Left cardiac atrium (tissue), 4 donors: Measurements from ENCODE around the gene SLAIN2. TPM values are rescaled to one million over a fixed set of nuclear protein-coding genes. Genes with fewer than 3 reads are reported as not detected.
A peak's percentile ranks its signal among the peaks of the same experiment; 100 is the strongest.
"Not testable (repeated sequence)": the region's sequence is repeated elsewhere in the genome, so short reads cannot be mapped to it uniquely, and the experiment has no call there.

Experiments
- ATAC-seq, 2 donors: fragments of 200-7000 bp; cut with Tn5 transposase; one replicate each; pipeline ENCODE4 v1.9.1; 2020; ENCODE audit warnings: mild to moderate bottlenecking in 2 of 2, moderate library complexity in 2 of 2
- DNase-seq: peaks from one replicate; pipeline ENCODE4 v3.0.0-alpha.2; 2020
- intact Hi-C, 2 donors: fragments of 100-400 bp; cut with DNase I; formaldehyde crosslinking; loops; one replicate each; pipeline versions ENCODE4 v1.14.1 to v1.15.1; 2022 to 2023
- total RNA-seq, 2 donors: library from RNA; stranded (reverse); fragmentation: NEBNext Ultra II Directional; extraction: Animal tissue kit (Norgen Biotek cat#: 25700); gene quantifications; one replicate each; pipeline ENCODE4 v1.2.1, GENCODE V29; 2021
- donor health status: DM: no; HTN: yes; CAD: no.
- donor health status: DM: no; HTN: yes; CAD: no; lungs with severe emphysema.
- donor health status: DM: yes; HTN: yes; CAD: no.
- donor health status: Dilated cardiomyopathy.

SLAIN2 gene
- total RNA-seq, 2 donors from 2014 or later, result 104 to 108 TPM

DNA sequence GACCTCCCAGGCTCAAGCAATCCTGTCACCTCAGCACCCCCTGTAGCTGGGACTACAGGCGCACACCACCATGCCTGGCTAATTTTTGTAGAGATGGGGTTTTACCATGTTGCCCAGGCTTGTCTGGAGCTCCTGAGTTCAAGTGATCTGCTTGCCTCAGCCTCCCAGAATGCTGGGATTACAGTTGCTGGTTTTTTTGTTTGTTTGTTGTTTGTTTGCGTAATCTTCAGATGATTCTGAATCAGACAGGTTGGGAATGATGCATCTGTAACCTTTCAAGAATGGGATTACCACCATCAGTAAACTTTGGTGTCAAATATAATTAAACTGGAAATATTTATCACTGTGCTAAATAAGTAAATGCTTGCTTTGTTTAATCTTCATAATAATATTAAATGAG lies 79.8 kb downstream of the SLAIN2 start:
- intact Hi-C loops, result no loop called here
- DNase-seq (no peak), ATAC-seq (no peak)

DNA sequence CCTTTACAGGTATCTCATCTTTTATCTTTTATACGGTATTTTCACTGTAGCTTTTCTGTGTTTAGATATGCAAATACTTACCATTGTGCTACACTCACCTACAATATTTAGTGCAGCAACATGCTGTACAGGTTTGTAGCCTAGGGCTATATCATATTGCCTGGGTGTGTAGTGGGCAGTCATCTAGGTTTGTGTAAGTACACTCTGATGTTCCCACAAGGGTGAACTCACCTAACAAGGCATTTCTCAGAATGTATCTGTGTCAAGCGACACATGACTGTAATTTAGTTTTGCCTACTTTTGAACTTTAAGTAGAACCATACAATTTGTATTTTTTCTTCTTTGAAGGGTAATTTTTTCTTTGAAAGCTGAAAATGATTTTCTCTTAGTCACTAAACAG lies 87.6 kb downstream of the SLAIN2 start:
- no peak for DNase-seq
- no peak for ATAC-seq
- intact Hi-C loops, result no loop called here

DNA sequence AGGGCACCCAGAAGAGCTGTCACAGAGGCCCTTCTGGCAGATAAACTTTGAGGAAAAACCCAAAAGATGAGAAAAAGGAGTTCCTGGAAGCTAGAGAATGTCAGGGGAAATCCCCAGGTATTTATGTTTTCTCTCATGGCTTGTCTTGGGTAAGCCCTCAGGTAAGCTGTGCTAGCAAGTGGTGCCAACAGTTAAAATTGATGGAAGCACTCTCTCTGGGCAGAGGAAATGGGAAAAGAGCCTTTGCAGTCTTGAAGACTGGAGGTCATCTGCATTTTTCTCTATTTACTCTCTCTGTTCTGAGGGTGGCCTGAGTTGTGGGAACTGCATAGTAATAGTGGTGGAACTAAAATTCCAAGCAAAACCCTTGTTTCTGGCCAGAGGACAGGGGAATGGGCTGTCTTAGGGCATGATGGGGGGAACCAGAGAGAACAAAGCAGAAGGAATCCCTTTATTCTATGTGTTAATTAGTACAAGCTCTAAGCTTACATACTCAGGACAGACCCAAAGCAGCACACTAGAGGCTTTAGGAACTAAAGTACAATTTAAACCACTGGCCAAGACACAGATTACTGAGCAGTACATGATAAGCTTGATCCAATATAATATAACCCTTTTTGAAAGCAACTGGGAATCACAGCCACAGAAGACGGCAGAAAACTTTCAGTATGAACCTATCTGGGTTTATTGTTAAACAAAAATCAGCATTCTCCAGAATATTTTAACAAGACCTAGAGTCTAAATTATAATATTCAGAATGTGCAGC lies 88.6 kb downstream of the SLAIN2 start:
- DNase-seq (no peak), ATAC-seq (peak in 1 of 2 donors; percentile 44)
- intact Hi-C loops, result no loop called here

DNA sequence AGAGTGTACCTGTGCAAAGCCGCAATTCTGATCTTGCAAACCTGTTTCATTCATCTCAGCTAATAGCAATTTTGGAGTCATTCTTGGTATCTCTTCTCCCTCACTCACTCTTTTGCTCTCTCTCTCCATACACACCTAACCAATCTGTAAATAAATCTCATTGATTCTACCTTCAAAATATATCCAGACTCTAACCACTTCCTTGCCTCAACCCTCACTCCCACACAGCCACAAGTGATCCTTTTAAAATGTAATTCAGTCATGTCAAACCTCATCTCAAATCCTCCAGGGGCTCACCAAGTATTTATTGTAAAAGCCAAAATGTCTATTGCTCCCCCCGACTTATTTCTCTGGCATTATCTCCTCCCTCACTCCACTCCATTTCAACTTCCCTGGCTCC lies 90.1 kb downstream of the SLAIN2 start:
- DNase-seq (no peak), ATAC-seq (no peak)
- intact Hi-C loops, result no loop called here

DNA sequence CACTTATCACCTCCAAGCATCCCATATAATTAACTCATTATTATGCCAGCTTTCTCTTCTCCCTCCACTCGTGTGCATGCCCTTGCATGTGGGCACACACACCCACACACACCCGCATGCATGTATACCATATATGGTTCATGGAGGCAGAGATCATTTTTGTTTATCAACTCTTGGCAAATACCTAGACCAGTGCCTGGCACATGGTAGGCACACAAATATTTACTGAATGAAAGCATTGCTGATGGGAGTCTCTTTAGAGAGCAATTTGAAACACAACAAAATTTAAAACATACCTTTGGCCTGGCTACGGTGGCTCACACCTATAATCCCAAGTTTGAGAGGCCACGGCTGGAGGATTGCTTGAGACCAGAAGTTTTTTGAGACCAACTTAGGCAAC lies 90.7 kb downstream of the SLAIN2 start:
- no peak for ATAC-seq

DNA sequence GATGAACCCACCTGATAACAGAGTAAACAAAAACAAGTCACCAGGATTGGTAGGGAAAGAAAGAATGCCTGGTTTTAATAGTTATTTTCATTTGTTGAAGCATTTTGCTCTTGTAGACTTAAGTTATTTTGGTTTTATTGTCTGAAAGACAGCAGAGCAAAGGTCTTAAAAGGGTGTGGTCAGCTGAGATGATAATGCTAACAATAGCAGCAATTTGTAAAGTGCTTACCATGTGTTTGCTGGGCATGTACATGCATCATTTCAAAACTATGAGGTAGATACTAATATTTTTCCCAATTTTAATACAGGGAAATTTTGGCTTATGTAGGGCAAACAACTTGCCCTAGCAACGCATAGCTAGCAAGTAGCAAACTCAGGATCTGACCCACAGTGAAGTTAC lies 95.0 kb downstream of the SLAIN2 start:
- no peak for DNase-seq
- ATAC-seq, result no peak
- intact Hi-C loops, result no loop called here

More for the DNA sequence above, 90.7 kb downstream of the SLAIN2 start:
- intact Hi-C loops, result no loop called here
- DNase-seq, result no peak

DNA sequence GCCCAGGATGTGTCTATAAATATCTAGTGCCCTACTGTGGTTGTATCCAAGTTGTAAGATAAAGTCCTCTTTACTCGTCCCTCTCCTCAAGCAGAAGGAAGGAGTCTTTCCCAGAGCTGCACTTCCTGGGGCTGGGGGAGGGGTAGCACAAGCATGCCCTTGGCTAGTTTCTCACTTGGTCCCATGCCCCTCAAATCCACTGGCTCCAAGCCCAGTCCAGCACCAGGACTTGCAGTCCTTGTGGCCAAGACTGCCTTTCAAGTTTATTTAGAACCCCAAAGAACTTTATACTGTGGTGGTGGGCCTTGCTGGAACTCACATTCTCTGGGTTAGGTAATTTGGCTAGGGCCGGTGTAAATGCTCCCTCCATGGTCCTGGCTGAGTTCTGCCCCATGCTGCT lies 98.7 kb downstream of the SLAIN2 start:
- intact Hi-C loops, result no loop called here
- DNase-seq (no peak), ATAC-seq (peak in 1 of 2 donors; percentile 47)

DNA sequence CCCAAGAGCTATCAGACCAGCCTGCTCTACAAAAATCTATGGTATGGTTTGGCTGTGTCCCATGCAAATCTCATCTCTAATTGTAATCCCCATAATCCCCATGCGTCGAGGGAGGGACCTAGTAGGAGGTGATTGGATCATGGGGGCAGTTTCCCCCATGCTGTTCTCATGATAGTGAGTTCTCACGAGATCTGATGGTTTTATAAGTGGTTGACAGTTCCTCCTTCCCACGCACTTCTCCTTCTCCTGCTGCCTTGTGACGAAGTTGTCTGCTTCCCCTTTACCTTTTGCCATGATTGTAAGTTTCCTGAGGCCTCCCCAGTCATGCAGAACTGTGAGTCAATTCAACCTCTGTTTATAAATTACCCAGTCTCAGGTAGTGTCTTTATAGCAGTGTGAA lies 99.6 kb downstream of the SLAIN2 start:
- DNase-seq, ATAC-seq, intact Hi-C loops: not testable (repeated sequence)

DNA sequence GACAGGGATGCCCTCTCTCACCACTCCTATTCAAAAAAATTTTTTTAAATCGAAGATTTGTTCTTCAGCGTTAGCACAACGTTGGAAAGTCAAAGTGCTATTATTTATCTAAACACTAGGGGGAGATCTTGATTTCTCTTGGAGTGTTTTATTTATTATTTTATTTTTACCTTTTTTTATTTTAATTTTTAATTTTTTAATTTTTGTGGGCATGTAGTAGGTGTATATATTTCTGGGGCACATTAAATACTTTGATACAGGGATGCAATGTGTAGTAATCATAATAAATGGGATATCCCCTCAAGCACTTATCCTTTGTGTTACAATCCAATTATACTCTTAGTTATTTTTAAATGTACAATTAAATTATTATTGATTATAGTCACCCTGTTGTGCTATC lies 104.4 kb downstream of the SLAIN2 start:
- intact Hi-C loops, result no loop called here
- no peak for ATAC-seq

DNA sequence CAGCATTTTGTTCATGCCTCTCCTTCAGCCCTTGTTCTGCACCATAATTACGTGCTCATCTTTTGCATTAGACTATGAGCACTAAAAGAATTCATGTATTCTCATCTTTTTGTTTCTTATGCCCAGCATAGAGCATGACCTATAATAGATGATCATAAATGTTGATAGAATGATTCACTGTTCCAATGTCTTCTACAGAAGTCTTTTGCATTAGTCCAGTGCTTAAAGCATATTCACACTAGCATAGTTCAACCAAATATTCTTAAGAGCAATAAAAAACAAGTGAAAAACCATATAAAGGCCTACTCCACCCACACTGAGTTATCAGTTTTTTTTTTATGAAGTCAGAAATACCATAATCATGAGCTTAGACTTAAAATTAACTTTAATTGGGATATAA lies 105.3 kb downstream of the SLAIN2 start:
- ATAC-seq, result no peak
- no peak for DNase-seq
- intact Hi-C loops, result no loop called here

More for the DNA sequence above, 104.4 kb downstream of the SLAIN2 start:
- DNase-seq, result no peak

DNA sequence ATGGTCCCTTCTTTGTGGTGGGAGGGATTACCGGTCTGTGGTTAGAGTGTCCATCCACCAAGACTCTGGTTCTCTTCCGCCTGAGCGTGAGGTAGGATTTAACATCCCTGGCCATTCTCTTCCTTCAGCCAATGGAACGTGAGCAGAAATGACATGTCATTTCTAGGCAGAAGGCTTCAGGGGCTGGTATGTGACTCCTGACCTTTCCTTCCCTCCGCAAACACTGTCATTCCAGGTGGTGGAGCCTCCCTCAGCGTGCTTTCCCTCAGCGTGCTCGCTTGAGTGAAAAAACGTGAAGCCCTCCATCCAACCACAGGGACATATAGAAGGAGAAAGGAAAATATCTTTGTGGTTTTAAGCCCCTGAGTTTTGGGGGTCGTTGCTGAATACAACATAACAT lies 107.8 kb downstream of the SLAIN2 start:
- intact Hi-C loops, result no loop called here
- no peak for ATAC-seq

DNA sequence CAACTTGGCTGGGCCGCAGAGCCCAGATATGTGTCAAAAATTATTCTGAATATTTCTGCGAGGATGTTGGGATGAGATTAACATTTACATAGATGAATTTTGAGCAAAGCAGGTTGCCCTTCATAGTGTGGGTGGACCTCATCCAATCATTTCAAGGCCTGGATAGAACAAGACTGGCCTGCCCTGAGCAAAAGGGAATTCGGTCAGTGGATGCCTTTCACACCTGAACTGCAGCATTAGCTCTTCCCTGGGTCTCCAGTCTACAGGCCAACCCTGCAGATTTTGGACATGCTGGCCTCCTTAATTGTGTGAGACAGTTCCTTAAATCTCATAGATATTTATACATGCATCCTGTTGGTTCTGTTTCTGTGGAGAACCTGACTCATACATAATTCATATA lies 109.4 kb downstream of the SLAIN2 start:
- no peak for DNase-seq
- intact Hi-C loops, result no loop called here

More for the DNA sequence above, 107.8 kb downstream of the SLAIN2 start:
- no peak for DNase-seq

DNA sequence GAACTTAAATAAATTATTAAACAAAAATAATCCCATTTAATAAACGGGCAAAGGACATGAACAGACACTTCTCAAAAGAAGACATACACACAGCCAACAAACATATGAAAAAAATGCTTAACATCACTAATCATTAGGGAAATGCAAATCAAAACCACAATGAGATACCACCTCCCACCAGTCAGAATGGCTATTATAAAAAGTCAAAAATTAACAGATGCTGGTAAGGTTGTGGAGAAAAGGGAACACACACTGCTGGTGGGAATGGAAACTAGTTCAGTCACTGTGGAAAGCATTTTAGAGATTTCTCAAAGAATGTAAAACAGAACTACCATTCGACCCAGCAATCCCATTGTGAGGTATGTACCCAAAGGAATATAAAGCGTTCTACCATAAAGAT lies 110.3 kb downstream of the SLAIN2 start:
- DNase-seq, intact Hi-C loops, ATAC-seq: not testable (repeated sequence)

More for the DNA sequence above, 109.4 kb downstream of the SLAIN2 start:
- no peak for ATAC-seq

DNA sequence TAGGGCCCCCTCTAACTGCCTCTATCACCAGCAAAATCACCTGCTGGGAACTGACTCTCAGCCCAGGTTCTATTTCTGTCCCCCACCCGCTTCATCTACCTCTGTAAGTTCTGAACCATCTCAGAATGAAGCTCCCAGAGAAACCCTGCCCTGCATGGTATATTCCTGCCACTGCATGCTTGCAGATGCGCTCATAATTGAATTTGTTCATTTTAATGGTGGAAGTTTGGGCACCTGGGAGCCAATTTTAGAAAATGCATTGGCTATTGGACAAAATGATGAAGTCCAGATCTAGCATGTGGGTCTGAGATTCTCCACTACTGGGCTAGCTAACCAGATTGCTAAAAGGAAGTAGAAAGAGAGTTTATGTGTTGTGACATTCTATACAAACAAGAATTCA lies 113.3 kb downstream of the SLAIN2 start:
- DNase-seq (no peak), ATAC-seq (no peak)
- intact Hi-C loops, result no loop called here

DNA sequence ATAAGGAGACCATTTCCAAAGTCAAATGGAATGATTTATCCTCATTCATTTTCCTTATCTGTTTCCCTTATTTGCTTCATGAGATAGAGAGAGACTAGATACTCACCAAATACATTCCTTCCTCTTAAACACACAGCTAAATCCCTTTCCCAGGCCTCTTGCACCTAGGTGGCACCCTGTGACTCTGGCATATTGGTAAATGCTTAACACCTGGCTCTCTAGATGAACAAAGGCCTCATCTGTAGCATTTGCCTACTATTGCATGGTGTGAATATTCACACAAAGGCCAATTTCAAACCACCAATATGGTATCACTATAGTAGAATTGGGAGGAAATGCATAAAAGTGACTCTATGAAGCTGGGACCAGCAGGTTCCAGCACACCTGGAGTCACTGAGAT lies 119.7 kb downstream of the SLAIN2 start:
- ATAC-seq, result no peak
- no peak for DNase-seq
- intact Hi-C loops, result no loop called here

DNA sequence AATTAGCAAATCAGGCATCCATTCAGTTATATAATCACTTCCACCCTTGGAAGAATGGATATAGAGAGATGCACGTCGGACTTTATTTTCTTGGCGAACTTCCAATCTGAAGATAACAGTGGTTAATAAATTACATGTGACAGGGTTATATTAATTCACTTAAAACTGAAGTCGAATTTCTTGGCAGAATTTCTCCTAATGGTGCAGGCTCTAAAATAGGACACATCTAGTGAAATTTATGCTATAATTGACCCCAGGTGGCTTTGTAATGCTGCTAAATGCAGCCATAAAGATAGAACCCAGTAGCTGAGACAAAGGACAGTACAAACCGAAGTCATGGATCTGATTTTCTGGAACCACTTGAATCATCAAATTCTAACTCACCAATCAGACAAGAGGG lies 121.0 kb downstream of the SLAIN2 start:
- DNase-seq, result no peak
- intact Hi-C loops, result no loop called here
- no peak for ATAC-seq

DNA sequence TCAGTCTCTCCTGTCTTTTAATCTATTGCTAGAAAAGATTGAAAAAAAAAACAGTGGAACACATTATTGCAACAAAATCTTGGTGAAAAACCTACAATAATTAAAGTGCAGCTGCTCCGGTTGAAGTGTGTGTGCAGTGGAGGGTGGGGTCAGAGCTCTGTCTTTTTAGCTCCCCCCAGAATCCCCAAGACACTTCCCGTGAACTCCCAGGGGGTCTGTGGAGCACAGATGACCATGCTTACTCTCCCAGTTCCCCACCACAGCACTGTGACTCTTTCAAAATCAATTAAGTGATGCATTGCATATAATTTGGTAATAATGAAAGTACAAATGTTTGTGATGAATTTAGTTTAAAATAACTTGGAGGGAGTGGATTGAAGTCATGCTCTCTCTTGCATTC lies 126.1 kb downstream of the SLAIN2 start:
- no peak for DNase-seq
- ATAC-seq, result no peak
- intact Hi-C loops, result no loop called here

DNA sequence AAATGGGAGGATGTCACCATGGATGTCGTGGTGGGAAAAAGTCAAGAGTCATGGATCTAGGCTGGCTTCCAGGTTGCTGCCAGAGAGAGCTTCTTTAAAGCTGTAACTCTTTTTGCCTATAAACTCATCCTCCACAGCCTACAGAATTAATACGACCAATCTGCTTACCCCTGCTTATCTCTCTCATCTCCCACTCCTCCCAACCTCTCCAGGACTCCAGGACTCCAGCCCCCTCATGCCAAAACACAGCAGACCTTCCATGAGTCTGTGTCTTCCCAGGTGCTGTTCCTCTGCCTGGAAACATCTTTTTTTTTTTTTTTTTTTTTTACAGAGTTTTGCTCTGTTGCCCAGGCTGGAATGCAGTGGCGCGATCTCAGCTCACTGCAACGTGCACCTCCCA lies 126.6 kb downstream of the SLAIN2 start:
- DNase-seq (no peak), ATAC-seq (no peak)
- intact Hi-C loops, result no loop called here

DNA sequence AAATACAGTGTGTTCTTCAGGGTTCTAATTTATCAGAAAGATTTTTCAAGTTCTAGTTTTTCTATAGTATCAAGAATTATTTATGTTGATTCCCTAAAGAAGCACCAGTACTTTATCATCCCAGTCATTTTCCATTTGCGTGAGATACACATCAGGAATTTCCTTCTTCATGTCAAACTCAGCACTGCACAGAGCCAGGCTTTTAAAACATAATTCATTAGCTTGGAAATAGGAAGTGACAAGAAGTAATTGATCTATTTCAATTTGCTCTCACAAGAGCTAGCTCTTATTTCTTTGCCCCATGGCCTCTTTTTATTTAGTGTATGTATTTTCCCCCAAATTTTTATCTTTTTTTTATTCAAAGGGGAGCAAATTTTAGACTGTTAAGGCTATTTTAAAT lies 128.8 kb downstream of the SLAIN2 start:
- DNase-seq (no peak), ATAC-seq (no peak)
- intact Hi-C loops, result no loop called here

DNA sequence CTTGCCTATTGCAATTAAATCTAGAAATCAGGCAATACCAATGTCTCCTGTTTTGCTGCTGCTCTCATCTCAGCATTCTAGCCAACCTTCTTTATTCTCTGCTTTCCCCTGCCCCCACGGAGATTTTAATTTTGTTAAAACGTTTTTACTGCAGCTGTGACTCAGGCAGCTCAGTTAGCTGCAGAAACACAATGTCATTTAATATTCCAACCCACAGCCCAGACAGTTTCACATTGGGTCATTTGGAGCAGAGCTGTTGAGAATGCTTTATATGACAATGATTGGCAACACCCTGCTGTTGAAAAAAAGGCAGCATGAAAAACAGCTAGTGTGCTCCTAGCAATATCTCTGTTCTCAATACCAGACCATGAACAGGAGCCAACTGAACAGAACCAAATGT lies 129.2 kb downstream of the SLAIN2 start:
- DNase-seq (no peak), ATAC-seq (no peak)
- intact Hi-C loops, result no loop called here

DNA sequence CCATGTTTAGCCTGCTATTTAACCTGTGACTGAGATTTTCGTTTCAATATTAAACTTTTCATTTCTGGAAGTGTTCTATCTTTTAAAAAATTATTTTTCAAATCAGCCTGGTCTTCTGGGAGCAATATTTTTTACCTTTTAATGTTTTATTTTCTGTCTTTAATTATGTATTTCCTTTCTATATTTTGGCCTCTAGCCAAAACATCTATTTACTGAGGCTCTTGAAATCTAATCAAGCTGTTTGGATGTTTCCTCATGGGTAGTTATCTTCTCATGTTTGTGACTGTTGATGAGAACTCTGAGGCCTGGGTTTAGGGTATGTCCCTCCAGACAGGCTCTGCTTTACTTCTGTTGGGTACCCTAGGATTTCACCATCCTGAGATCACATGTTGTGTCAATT lies 131.5 kb downstream of the SLAIN2 start:
- intact Hi-C loops, result no loop called here
- ATAC-seq, result no peak
- DNase-seq, result no peak
